Lung microvascular endothelial cell (primary cell): ENCODE measurements around the gene TNFAIP2. TPM values are rescaled to one million over a fixed set of nuclear protein-coding genes. Genes with fewer than 3 reads are reported as not detected.
"Not testable (repeated sequence)": the region's sequence is repeated elsewhere in the genome, so short reads cannot be mapped to it uniquely, and the experiment has no call there.

Source experiments
- DNase-seq, 2 donors: peaks; one replicate each; pipeline versions ENCODE4 v3.0.0 to v3.0.0-alpha.2; 2010; ENCODE audit warnings: low read depth in 2 of 2
- total RNA-seq: library from RNA; depleted of rRNA; stranded (reverse); fragments of >200 nt; gene quantifications from 2 replicates; pipeline ENCODE4 v1.2.1, GENCODE V29; 2014

Gene TNFAIP2
- total RNA-seq, 1 donor from 2014 or later = 21.0 TPM

DNA sequence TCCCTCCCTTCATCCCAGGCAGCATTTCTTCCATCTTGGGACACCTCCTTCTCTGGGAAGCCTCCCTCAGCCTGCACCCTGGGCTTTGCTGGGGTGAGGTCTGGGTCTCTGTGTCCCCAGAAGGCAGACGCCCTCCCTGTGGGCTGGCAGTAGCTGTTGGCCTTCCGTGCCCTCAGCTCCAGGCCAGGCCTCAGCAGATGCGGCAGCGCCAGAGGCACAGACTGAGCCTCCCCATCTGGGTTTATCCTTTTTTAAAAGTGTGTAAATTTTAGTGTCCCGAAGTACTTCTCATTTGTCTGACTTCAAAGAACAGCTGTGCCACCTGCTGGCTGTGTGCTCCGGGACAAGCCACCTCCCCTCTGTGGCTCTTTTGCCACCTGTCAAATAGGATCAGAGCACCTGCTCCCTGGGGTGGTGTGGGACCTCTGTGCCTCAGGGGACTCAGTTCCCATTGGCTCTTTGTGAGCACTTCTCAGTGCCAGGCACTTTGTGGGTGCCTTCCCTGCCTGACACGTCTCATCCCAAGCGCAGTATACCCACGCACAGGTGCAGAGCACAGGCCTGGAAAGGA, 17.6 kb upstream of the TNFAIP2 start:
- DNase-seq = peak in 1 of 2 donors; percentile 41

DNA sequence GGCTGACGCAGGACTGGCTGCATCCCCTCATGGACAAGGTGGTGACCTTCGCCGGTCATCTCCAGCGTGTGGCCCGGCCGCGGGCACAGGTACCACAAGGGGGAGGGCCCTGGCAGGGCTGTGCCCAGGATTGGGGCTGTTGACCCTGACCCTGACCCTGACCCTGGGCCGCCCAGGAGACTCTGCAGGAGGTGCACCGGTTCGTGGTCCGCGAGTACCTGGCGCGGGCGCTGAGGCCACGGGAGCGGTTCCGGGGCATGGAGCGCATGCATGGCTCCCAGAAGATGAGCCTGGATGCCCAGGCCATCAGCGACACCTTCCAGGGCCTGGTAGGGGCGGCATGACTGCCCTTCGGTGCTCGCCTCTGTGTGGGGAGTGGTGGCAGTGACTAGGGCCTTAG, 15.8 kb upstream of the TNFAIP2 start:
- no peak for DNase-seq

DNA sequence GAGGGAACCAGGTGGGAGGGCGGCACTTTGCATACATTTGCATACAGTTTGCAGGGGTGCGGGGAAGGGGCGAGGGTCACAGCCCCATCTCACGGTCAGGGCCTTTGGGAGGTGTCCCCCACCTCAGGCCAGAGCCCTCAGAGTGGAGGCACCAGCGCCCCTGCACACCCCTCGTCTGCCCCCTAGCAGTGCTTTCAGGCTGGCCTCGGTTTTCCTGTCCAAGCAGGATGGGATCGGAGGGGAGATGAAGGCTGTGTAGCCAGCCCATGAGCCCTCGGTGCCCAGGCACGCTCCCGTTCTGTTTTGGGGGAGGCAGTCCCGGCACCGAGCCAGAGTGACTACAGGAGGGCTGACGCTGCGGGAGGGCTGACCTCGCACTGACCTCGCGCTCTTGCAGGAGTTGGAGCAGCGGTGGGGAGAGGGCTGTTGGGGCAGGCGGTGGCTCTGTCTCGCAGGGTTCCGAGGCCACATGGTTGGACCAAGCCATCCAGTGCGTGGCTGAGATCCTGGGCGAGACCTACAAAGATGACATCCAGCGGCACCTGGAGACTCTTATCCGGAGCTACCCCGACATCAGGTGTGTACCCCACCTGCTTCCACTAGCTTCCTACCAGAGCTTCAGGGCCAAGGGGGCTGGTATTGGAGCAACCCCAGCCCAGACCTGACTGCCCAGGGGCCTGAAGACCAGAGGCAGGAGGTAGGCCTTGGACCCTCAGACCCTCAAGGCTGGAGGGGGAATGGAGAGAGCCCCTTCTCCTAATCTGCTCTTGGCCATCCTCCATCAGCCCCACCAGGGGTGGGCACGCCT, 15.1 kb upstream of the TNFAIP2 start:
- no peak for DNase-seq

DNA sequence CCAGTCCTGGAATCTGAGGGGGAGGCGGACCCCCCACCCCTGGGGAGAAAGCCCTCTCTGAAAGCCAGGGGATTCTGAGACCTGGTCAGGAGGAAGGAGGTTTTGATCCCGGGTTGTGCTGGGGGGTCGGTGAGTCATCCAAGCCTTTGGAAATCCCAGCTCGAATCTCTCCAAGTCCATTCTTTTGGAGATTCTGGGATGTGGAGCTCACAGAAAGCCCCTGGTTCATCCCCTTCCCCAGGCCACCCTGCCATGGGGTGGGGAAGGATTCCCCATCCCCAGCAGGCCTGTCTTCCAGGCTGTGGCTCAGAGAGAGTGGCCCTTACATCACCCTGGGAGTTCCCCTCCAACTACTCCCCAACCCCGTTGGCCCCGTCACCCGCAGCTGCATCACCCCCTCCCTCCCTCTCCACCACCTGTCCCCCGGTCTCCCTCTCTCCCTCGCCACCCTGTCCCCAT, 14.5 kb upstream of the TNFAIP2 start:
- peak in 1 of 2 donors; percentile 28 for DNase-seq

DNA sequence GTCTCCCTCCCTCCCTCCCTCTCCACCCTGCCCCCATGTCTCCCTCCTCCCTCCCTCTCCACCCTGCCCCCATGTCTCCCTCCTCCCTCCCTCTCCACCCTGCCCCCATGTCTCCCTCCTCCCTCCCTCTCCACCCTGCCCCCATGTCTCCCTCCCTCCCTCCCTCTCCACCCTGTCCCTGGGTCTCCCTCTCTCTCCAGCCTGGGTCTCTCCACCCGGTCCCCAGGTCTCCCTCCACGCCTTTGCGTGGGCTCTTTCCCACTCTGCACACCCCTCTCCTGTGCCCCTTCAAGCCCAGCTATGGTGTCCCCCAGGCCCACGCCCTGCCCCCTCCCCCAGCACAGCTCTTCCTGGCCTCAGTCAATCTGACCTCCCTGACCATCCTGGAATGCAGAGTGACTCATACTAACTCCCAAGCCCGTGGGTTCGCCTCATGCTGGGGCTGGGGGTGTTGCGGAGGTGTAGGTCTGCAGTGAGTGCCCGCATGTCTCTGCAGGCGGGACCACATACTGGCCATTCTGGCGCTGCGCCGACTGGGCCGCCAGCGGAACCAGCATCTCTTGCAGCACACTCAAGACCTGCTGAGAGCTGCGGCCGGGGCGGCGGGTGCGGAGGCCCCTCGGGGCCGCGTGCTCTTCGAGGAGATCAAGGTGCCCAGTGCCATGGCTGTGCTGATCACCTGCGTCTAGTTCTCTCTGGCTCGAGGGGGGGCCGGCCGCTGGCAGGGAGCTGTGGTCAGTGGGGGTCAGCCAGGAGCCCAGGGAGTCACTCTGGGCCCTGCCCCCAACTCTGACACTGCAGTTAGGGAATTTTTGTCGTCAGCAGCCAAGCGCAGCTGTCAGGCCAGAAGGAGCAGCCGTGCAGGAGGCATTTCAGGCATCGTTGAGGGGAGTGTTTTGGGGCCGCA, 13.5 kb upstream of the TNFAIP2 start:
- DNase-seq = peak; percentile 62 to 75

DNA sequence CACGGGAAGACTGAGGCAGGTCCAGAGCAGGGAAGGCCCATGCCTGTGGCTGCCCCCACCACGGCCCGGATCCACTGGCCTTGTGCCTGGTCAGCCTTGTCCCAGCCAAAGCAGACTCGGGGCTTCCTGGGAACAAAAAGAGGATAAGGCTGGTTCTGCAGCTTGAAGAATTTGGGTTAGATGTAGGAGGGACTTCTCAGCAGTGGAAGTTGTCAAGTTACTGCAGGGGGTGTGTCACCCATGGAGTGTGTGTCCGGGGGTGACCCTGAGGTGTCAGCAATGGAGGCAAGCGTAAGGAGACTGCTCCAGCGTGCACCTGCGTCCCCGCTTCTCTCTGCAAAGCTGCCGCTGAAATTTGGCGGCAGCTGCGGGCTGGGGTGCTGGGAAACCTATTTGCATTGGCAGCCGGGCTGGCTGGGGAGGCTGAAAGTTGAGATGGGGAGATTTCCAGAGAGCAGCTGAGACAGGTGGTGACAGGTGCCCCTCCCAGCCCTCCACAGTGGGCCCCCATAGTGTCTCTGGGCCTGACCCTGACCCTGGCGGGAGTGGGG, 12.5 kb upstream of the TNFAIP2 start:
- no peak for DNase-seq

DNA sequence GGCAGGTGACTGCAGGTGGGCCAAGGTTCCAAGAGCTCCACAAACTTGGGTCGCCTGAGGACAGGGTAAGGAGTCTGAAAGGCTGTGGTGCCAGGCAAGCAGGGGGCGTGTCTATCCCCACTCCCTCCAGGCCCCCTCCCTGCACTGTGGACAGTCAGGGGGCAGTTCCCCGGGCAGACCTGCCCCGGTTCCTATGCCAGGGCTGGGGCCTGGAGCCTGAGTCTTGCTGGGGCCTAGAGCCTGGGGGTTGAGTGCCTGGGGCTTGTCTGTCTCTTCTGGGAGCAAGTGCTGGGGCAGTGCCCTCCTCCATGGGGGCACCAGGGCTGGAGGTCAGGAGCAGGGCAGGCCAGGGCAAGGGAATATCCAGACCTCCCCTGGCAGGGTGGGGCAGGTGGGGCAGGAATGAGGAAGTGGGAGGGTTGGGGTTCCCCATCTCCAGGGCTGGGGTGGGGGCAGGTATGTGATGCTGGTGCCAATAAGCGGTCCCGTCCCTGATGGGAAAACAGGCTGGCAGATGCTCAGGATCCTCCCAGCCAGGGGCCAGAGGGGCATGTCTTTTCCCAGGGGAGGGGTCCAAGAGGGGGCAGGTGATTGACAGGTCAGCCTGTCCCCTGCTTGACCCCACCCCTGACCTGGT, 11.9 kb upstream of the TNFAIP2 start:
- DNase-seq = no peak

DNA sequence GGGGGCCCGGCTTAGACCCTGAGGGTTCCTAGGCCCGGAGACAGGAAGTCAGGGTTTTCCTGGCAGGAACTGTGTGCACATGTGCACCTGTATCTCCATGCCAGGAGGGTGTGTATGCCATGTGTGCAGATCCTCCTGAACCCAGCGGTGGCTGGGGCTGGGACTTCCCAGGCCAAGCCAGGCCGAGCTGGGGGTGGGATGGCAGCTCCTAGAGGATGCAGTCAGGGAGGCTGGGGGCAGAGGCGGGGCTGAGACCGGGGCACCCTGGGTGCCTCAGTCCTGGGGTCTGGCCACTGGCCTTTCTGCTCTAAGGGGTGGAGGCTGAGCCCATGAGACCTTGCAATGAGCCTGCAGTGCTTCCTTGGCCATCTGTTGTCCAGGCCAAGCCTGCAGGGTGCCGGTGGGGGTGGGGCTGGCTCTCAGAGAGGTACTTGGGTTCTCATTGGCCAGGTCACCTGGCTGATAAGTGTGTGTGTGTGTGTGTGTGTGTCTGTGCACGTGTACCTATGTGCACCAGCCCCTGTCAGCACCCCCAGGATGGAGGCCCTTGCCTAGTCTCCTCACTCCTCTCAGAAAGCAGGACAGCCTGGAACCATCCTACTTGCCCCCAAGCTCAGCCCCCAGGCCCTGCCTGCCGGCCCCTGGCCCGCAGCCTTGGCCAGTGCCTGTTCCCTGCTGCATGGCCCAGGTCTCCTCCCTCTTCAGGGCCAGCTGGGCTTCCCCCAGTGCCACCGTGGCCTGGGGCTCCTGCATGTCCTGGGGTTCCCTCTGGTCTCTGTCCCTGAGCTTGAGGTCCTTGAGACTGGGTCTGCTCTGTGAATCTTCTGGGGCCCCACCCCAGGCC, 10.6 kb upstream of the TNFAIP2 start:
- DNase-seq = no peak

DNA sequence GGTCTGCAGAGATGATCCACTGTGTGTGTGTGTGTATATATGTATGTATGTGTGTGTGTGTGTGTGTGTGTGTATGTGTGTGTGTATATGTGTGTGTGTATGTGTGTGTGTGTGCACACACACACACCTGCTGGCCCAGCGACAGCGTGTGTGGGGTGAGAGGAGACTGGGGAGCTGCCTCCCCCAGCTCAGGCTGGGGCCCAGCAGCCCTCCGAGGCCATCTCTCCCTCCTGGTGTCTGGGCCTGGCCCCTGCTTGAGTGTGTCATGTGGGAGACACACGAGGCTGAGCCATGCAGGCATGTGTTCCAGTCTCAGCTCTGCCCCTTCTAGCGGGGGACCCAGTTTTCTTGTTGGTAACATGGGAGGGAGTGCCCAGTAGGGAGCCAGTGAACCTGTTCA, 10.0 kb upstream of the TNFAIP2 start:
- no peak for DNase-seq

DNA sequence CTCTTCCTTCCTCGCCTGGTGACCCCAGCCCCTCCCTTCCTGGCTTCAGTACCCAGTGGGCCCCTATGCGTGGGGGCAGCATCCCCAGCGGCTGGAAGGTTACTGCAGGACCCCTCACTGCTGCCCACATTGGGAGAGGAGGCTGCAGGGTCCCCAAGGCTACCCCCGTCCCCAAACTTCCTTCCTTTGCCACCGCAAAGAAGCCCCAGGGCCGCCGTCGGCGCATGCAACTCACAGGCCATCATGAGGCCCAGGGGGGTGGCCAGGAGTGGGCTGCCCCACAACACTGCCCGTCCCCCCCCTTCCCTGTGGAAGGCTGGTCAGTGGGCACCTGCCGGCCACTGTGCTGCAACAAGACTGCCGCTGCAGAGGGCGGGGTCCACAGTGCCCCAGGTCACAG, 9.5 kb upstream of the TNFAIP2 start:
- DNase-seq = no peak

DNA sequence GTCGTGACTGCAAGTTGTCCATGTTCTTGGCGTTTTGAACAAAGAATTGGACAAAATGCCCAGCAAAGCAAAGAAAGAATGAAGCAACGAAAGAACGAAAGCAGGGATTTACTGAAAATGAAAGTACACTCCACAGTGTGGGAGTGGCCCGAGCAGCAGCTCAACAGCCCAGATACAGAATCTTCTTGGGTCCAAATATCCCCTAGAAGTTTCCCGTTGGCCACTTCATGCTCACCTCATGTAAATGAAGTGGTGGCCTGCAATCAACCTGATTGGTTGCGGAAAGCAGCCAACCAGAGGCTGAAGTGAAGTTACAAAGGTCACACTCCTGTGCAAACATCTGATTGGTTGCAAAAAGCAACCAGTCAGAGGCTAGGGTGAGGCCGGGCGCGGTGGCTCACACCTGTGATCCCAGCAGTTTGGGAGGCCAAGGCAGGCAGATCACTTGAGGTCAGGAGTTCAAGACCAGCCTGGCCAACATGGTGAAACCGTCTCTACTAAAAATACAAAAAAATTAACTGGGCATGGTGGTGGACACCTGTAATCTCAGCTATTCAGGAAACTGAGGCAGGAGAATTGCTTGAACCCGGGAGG, 8.1 kb upstream of the TNFAIP2 start:
- DNase-seq = not testable (repeated sequence)

DNA sequence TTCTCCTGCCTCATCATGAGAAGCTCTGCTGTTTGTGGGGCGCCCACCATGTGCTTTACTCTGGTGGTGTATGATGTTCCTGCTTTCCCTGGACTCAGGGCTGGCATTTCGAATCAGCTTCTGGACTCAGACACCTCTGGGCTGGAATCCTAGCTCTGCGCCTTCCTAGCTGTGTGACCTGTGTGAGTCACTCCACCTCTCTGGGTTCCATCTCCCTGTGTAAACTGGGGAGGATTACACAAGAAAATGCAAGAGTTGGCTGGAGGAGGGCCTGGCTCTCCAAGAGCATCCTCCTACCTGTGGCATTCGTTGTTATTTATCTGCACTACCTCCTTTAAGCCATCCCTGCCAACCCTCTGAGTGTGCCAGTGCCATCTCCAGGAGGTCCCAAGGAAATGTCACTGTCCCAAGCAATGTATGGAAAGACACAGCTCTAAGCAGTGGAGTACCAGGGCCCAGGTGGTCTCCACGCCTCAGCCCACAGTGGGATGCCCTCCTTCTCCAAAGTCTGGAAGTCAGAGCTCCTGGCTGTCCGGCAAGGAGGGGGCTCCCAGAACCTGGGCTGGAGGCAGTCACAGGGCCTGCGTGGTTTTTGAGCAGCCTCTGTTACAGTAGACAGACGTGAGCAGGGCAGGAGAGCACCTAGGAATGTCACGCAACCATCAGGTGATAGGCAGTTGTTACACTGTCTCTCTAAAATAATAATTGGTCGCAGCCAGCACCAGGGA, 7.3 kb upstream of the TNFAIP2 start:
- no peak for DNase-seq

DNA sequence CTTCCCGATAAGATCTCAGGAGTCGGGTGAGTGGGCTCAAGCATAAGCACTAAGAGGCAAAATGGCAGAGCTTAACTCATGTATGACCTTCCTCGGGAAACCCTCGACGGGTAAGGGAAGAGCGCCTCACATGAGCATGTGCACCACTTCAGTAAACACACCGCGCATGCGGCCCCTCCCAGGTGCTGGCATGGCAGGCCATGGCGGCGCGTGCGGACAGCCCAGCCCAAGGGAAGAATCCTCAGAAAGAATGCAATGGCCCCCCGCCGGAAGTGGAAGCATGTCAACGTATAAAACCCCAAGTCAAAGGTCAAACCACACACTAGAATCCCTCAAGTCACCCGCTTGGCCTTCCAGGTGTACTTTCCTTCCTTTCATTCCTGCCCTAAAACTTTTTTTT, 6.6 kb upstream of the TNFAIP2 start:
- DNase-seq = no peak

DNA sequence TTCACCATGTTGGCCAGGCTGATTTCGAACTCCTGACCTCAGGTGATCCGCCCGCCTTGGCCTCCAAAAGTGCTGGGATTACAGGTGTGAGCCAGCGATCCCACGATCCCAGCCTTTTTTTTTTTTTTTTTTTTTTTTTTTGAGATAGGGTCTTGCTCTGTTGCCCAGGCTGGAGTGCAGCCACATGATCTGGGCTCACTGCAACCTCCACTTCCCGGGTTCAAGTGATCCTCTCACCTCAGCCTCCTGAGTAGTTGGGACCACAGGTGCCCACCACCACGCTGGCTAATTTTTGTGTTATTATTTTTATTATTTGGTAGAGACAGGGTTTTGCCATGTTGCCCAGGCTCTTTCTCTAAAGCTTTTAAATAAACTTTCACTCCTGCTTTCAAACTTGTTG, 5.8 kb upstream of the TNFAIP2 start:
- not testable (repeated sequence) for DNase-seq

DNA sequence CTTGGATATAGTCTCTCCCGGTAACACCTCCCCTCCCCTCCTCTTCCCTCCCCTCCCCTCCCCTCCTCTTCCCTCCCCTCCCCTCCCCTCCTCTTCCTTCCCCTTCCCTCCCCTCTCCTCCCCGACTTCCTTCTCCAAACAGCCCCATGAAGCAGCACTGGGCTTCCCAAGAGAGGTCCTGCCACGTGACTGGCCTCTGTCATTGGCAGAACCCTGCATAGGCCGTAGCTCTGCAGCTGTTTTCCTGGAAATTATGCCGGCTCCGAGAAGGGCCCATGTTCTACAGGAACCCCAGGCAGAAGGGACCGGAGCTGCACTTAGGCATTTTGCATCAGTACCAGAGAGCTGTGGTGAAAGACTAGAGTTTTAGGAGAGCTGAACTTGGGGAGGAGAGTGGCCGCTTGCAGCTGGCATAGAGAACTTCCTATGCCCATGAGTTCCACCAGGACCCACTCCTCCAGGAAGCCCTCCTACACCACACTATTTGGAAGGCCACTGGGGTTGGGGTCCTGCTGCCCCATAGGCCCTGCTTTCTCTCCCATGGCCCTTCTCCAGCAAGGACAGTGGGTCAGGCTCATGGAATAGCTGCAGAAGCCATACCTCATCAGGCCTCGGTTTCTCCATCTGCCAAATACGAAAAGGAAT, 5.1 kb upstream of the TNFAIP2 start:
- peak; percentile 61 to 66 for DNase-seq

DNA sequence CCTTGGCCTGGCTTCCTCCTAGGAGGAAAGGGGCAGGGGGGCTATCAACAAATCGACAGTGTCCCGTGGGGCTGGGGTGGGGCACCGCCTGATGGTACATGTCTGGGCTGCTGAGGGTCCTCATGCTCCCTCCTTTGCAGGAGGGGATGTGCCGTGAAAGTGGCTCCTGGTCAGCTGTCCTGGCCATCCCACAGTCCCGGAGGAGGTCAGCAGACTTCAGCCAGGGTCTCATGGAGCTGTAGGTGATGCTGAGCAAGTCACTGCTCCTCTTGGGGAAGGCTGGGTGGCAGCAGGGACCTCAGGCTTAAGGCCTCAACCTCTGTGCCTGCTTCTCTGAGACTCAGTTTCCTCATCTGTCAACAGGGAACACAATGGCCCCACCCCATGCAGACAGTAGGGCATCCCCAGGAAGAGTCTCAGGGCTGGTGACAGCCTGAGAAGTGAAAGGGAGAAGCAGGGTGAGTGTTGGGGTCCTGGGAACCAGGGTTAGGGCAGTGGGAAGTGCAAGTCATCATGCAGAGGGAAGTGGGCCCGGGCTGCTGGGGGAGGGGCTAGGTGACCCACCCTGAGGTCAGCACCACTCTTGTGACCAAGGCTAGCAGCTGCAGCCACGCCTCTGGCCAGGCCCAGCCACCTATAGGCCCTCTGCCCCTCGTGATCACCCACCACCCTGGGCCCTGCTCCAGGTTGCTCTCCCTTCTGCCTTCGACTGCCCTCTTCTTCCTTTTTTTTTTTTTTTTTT, 4.4 kb upstream of the TNFAIP2 start:
- no peak for DNase-seq

DNA sequence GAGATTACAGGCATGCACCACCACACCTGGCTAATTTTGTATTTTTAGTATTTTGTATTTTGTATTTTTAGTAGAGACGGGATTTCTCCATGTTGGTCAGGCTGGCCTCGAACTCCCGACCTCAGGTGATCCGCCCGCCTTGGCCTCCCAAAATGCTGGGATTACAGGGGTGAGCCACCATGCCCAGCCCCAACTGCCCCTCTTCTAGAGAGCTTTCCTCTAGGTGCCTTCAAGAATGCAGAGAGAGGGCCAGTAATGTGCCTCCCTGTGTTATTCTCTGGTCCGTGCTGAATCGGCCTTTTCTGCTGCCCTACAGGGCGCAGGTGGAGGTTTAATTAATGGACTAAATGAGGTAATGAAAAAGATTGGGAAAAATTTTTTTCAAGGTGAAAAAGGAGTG, 3.7 kb upstream of the TNFAIP2 start:
- not testable (repeated sequence) for DNase-seq
